NCI-H2107 (cell line): ENCODE measurements around the gene SH3PXD2A.
"Not testable (repeated sequence)": the region's sequence is repeated elsewhere in the genome, so short reads cannot be mapped to it uniquely, and the experiment has no call there.

Source experiments
- DNase-seq: peaks from one replicate; lab custom pipeline; 2025; lab: John Stamatoyannopoulos, UW

SH3PXD2A gene

GRCh38 chr10:103646304-103646703 lies 209.1 kb downstream of the SH3PXD2A start:
- DNase-seq = no peak

DNA sequence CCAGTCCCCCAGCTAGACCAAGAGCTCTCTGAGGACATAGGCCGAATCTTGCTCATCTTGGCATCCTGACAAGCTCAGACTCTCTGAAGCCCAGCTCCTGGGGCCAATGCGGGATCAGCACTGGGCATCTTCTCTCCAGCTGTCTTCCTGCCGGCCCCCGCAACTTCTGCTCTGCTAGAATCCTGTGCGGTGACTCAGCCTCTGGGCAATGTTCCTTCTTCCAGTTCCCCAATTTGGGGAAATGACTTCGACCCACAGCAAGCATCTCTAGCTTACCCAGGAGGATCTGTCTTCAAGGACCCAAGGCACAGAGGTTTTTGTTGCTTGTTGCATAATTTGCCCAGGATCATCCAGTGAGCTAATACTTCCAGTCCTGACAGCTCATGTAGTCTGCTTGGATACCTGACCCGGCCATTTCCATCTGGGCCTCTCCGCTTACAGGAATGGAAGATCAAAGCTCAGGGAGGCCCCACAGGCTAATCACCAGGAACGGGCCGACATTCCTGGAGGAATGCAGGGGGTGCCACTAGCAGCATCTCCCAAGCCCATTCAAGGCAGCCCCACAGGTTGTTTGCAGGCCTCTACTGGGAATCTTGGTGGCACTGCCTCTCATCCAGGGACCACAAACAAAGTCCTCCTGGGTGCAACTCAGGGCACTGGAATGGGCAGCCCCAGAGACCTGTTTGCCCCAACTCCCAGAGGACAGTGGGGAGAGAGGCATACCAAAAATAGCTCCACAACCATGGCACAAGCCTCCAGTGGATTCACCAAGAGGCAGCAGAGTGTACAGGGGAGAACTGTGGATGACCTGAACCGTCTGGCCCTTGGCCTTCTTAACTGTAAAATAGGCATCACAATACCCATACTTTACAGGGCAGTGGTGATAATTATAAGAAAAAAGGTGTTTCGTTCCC lies 210.0 kb downstream of the SH3PXD2A start:
- DNase-seq = no peak

GRCh38 chr10:103643381-103643780 lies 212.0 kb downstream of the SH3PXD2A start:
- DNase-seq = no peak

- no peak for DNase-seq
These were observed 214.1 kb downstream of the SH3PXD2A start for GRCh38 chr10:103641326-103641725.

- DNase-seq = no peak
These were observed 214.8 kb downstream of the SH3PXD2A start for GRCh38 chr10:103640436-103641181.

- no peak for DNase-seq
These were observed 216.4 kb downstream of the SH3PXD2A start for GRCh38 chr10:103638948-103639347.

- no peak for DNase-seq
These were observed 217.3 kb downstream of the SH3PXD2A start for GRCh38 chr10:103637927-103638557.

DNA sequence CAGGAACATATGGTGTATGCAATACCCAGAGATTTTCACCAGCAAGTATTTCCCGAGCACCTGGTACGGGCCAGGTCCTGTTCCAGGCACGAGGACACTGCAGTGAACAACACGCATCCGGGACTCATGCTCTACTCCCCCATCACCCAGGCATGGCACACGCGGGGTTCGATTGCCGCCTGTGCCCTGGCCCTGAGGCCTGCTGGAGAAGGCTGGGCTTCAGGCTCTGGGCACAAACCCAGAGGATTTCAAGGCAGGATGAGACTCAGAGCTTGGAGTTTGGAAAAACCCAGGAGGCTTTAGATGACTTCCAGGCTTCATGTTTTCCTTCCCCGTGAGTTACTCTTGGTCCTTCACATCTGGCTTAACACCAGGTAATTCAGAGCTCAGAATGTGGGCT lies 218.4 kb downstream of the SH3PXD2A start:
- DNase-seq = no peak

DNA sequence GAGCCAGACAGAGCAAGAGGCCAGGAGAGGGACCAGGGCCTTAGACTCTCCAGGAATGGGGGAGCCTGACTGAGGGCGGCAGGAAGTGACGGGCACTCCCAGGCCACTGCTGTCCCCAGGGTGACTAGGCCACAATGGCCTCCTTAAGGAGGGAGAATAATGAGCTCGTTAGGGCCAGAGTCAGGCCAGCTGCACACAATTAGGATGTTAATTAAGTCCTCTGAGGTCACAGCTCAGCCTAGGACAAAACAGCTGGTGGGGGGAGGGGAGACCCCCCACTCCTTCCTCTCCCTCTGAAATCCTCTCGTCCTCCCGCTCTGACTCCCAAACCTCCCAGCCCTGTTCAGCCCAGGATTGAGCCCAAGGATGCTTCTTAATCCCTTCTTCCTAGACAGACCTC lies 218.9 kb downstream of the SH3PXD2A start:
- DNase-seq = no peak

GRCh38 chr10:103635580-103635979 lies 219.8 kb downstream of the SH3PXD2A start:
- DNase-seq = no peak

DNA sequence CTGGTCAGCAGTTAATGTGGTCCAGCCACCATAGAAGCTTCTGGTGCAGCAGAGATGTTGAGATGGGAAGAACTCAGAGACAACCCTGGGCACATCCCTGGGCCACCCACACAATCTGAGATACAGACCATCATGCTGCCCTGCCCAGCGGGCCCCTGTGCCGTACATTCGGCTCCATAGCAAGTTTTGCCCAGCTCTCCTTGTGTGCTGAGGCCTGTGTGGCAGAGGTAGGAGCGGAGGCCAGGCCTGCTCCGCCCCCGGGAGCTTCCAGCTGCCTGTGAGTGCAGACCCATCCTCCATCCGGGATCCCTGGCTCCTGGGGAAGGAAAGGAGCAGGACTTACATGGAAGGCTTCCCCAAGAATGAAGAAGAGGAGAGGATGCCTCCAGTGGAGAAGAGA lies 221.5 kb downstream of the SH3PXD2A start:
- DNase-seq = no peak

DNA sequence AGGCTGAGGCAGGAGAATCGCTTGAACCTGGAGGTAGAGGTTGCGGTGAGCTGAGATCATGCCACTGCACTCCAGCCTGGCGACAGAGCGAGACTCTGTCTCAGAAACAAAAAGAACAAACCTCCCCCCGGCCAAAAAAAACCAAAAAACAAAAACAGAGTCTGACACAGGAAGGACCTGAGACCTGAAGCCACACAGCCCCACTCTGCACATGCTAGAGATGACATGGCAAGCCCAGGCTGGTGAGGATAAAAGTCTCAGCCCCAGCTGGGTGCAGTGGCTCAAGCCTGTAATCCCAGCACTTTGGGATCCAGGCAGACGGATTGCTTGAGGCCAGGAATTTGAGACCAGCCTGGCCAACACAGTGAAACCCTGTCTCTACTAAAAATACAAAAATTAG lies 222.5 kb downstream of the SH3PXD2A start:
- DNase-seq = not testable (repeated sequence)

- DNase-seq = no peak
These were observed 223.1 kb downstream of the SH3PXD2A start for GRCh38 chr10:103632247-103632642.

DNA sequence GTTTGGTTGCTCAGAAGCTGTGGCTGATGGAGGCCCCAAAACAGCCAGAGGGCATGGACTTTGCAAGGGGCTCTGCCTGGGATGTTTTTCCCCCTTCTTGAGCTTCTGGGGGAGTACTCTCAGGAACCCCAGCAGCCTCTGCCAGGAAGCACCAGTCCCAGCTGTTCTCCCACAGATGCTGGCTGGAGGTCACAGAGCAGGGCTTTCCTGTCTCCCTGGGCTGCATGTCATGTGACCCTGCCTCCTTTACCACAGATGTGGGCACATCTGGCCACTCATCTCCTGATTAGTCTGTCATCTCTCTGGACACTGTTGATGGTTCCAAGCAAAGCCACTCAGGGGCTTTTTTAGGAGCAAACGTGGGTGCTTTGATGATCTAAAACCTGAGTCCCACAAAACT lies 225.2 kb downstream of the SH3PXD2A start:
- no peak for DNase-seq

GRCh38 chr10:103629581-103629980 lies 225.8 kb downstream of the SH3PXD2A start:
- no peak for DNase-seq

GRCh38 chr10:103627893-103628292 lies 227.5 kb downstream of the SH3PXD2A start:
- no peak for DNase-seq

GRCh38 chr10:103627111-103627892 lies 228.1 kb downstream of the SH3PXD2A start:
- DNase-seq = no peak

DNA sequence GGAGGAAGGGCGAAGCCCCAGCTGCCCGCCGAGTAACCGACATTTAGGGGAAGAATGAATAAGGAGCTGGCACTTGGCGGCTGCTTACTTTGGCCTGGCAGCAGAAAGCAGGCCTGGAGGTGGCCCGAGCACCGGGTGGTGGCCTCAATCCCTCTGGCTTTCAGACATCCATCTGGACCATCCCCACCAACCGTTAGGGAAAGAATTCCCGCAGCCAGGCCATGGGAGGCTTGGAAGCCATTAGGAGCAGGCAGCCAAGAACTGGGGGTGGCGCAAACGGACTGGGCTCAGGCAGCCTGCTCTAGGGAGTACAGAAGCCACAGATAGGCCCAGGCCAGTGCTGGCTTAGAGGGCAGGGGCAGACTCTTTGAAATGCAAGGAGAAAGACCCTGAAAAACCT lies 229.2 kb downstream of the SH3PXD2A start:
- no peak for DNase-seq

- DNase-seq = no peak
These were observed 232.3 kb downstream of the SH3PXD2A start for GRCh38 chr10:103622935-103623574.

DNA sequence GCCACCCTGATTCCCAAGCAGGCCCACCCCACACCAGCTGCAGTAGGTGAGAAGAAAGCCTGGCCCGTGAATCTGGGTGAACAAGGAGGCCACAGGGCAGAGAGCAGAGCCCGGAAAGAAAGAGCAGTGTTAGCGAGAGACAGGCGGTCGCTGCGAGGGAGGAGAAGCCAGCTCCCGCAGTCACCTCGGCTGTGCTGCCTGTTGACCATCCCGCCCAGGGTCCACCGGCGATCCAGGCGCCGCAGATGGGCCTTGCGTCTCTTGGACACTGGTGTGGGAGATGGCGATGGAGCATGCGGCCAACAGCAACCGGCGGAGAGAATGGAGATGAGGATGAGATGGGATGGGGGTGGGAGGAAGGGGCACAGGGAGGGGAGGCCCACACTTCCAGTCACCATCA lies 233.1 kb downstream of the SH3PXD2A start:
- no peak for DNase-seq

- DNase-seq = no peak
These were observed 233.6 kb downstream of the SH3PXD2A start for GRCh38 chr10:103621783-103622125.
